Endodermal cell (in vitro differentiated cells): ENCODE results near the gene PLEKHD1. TPM values are rescaled to one million over a fixed set of nuclear protein-coding genes. Genes with fewer than 3 reads are reported as not detected.

Experiments
- DNase-seq: peaks from one replicate; pipeline ENCODE4 v3.0.0-alpha.2; 2017
- H3K27ac ChIP-seq: 2 replicates; pipeline ENCODE4 v1.5.1; 2013; ENCODE audit warnings: mild to moderate bottlenecking, low read depth, low read length, moderate library complexity
- H3K27me3 ChIP-seq: 2 replicates; pipeline ENCODE4 v1.6.1; 2013; ENCODE audit warnings: mild to moderate bottlenecking, low read length, moderate library complexity; ENCODE audit not compliant: insufficient read depth, control insufficient read depth, poor library complexity, severe bottlenecking
- H3K36me3 ChIP-seq: 2 replicates; pipeline ENCODE4 v1.7.0; 2013; ENCODE audit warnings: mild to moderate bottlenecking, low read length, moderate library complexity; ENCODE audit not compliant: control insufficient read depth, insufficient read depth
- H3K4me1 ChIP-seq: one replicate; pipeline ENCODE4 v1.7.0; 2013; ENCODE audit warnings: low read length; ENCODE audit not compliant: control insufficient read depth, insufficient read depth
- H3K4me3 ChIP-seq: 2 replicates; pipeline ENCODE4 v1.5.1; 2013; ENCODE audit warnings: mild to moderate bottlenecking, low read length, moderate library complexity
- H3K9ac ChIP-seq: 2 replicates; pipeline ENCODE4 v1.6.1; 2013; ENCODE audit warnings: mild to moderate bottlenecking, low read length, moderate library complexity; ENCODE audit not compliant: poor library complexity, severe bottlenecking; ENCODE audit errors: extremely low read depth
- H3K9me3 ChIP-seq: 2 replicates; pipeline ENCODE4 v1.6.1; 2013; ENCODE audit warnings: mild to moderate bottlenecking, low read length, moderate library complexity; ENCODE audit not compliant: control insufficient read depth
- H3K27ac Mint-ChIP-seq: 2 replicates; pipeline ENCODE4 v1.8.0; 2020; ENCODE audit warnings: mixed read lengths
- H3K27me3 Mint-ChIP-seq: 2 replicates; pipeline ENCODE4 v1.8.0; 2021; ENCODE audit warnings: mild to moderate bottlenecking, mixed read lengths; ENCODE audit not compliant: insufficient read depth
- H3K36me3 Mint-ChIP-seq: 2 replicates; pipeline ENCODE4 v1.8.0; 2020; ENCODE audit warnings: low read depth, mixed read lengths
- H3K4me1 Mint-ChIP-seq: 2 replicates; pipeline ENCODE4 v1.8.0; 2020; ENCODE audit warnings: mixed read lengths
- H3K4me3 Mint-ChIP-seq: 2 replicates; pipeline ENCODE4 v1.8.0; 2020; ENCODE audit warnings: mild to moderate bottlenecking, moderate library complexity, mixed read lengths
- H3K9me3 Mint-ChIP-seq: 2 replicates; pipeline ENCODE4 v1.8.0; 2020; ENCODE audit warnings: mild to moderate bottlenecking, mixed read lengths
- WGBS, 2 experiments: methylation state at CpG; one replicate each; pipeline versions ENCODE4 v1.1.5 to v1.1.7; 2013; ENCODE audit warnings: missing lambda C conversion rate in 2 of 2, mixed read lengths in 1 of 2; ENCODE audit not compliant: insufficient coverage in 1 of 2, insufficient read length in 1 of 2; 5-methylcytosine and 5-hydroxymethylcytosine counted together
- total RNA-seq, 2 donors: library from RNA; stranded (reverse); fragmentation: NEBNext Ultra II Directional in 1 of 2; extraction: Animal tissue kit (Norgen Biotek cat#: 25700) in 1 of 2; gene quantifications; 2 replicates in 1 of 2; 3 replicates in 1 of 2; pipeline ENCODE4 v1.2.1, GENCODE V29; 2021
- TF ChIP-seq, protein P1 (sequence below): fragments of 200-600 bp; sonication (generic); conservative IDR thresholded peaks from 2 replicates; pipeline ENCODE4 v1.5.0; 2021; ENCODE audit warnings: antibody characterized with exemption, mild to moderate bottlenecking

PLEKHD1 gene
- total RNA-seq, 2 donors from 2014 or later, result 0.11 TPM

DNA sequence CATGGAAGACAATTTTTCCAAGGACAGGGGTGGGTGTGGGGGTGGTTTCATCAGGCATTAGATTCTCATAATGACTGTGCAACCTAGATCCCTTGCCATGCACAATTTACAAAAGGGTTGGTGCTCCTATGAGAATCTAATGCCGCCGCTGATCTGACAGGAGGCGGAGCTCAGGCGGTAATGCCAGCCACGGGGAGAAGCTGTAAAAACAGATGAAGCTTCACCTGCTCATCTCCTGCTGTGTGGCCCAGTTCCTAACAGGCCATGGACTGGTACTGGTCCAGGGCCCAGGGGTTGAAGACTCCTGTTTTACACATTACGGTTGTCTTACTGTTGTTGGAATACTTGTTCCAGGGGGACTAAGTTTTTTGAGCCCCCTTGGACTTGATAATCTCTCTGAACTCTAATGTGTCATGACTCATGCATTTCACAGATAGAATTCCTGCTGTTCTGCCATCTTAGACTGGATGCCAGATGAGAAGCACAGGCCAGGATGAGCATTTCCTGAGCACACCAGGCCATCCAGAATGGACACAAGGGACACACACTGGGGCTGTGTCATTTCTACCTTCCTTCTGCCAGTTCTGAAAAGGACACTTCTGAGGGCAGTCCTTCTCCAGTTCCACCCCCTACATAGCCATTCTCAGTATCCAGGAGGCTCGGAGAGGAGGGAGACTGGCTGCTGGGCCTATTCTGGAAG is 5.8 kb downstream of the PLEKHD1 start:
- Histone ChIP-seq H3K4me1 (peaks cover 3% of the 10 kb centered on the region), H3K27ac (no peak overlapping the region), H3K9ac (no peak overlapping the region), H3K36me3 (no peaks in the 10 kb centered on the region), H3K27me3 (peaks cover 19% of the 10 kb centered on the region), H3K9me3 (no peaks in the 10 kb centered on the region), H3K4me3 (no peak overlapping the region)
- H3K27ac Mint-ChIP-seq, result no peak overlapping the region
- H3K36me3 Mint-ChIP-seq, result no peaks in the 10 kb centered on the region
- H3K9me3 Mint-ChIP-seq, result no peaks in the 10 kb centered on the region
- 91 to 93% methylated on average over 6 to 7 of the region's 7 CpGs for WGBS, 2 experiments
- DNase-seq, result no peak
- TF ChIP-seq, protein P1, sequence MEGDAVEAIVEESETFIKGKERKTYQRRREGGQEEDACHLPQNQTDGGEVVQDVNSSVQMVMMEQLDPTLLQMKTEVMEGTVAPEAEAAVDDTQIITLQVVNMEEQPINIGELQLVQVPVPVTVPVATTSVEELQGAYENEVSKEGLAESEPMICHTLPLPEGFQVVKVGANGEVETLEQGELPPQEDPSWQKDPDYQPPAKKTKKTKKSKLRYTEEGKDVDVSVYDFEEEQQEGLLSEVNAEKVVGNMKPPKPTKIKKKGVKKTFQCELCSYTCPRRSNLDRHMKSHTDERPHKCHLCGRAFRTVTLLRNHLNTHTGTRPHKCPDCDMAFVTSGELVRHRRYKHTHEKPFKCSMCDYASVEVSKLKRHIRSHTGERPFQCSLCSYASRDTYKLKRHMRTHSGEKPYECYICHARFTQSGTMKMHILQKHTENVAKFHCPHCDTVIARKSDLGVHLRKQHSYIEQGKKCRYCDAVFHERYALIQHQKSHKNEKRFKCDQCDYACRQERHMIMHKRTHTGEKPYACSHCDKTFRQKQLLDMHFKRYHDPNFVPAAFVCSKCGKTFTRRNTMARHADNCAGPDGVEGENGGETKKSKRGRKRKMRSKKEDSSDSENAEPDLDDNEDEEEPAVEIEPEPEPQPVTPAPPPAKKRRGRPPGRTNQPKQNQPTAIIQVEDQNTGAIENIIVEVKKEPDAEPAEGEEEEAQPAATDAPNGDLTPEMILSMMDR, result no peak
- no peak overlapping the region for H3K4me3 Mint-ChIP-seq
- H3K4me1 Mint-ChIP-seq, result peaks cover 15% of the 10 kb centered on the region
- peaks cover 59% of the 10 kb centered on the region for H3K27me3 Mint-ChIP-seq

DNA sequence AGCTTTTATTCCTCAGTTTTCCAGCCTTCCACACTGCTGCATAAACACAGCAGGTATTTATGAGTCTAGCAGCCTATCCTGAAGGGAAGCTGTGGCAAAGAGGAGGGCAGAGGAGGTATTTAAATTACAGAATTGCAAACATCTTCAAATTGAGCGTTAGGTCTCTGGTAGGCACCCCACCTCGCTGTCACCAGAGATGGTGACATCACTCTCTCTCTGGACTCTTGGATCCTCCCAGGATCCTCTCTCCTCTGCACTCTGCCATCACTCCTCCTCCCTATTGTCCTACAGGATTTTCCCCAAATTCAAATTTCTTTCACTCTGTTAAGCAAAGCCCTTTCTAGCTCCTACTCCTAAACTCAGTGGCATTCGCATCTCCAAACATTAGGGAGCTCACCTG is 6.7 kb downstream of the PLEKHD1 start:
- Mint-ChIP-seq H3K9me3 (no peaks in the 10 kb centered on the region), H3K36me3 (no peaks in the 10 kb centered on the region), H3K4me1 (peaks cover 15% of the 10 kb centered on the region), H3K27ac (no peak overlapping the region), H3K4me3 (no peak overlapping the region), H3K27me3 (peaks cover 51% of the 10 kb centered on the region)
- Histone ChIP-seq H3K27ac (no peak overlapping the region), H3K4me3 (no peak overlapping the region), H3K36me3 (no peaks in the 10 kb centered on the region), H3K9ac (no peak overlapping the region), H3K4me1 (peaks cover 3% of the 10 kb centered on the region), H3K27me3 (peaks cover 10% of the 10 kb centered on the region), H3K9me3 (no peaks in the 10 kb centered on the region)
- 88 to 97% methylated on average over 3 of the region's 3 CpGs for WGBS, 2 experiments
- DNase-seq, result no peak
- TF ChIP-seq, protein P1, result no peak

DNA sequence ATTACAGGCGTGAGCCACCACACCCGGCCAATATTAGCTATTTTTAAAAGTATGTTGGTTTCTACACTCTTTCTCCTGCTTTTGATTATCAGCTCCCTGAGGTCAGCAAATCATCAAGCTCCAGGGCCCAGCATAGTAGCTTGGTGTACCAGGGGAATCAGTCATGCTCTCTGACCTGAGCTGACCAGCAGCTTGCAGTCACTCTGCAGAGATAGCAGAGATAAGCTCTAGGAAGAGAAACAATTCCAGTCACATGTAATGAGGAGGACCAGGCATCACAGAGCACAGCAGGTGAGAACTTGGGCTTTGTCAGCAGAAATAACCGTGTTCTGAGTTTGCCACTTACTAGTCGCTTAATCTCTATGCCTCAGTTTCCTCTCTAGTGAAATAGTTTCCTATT is 8.5 kb downstream of the PLEKHD1 start:
- no peak overlapping the region for H3K27ac ChIP-seq
- 66 to 84% methylated on average over 2 to 4 of the region's 4 CpGs for WGBS, 2 experiments
- no peak overlapping the region for H3K4me3 ChIP-seq
- H3K4me1 ChIP-seq, result peaks cover 3% of the 10 kb centered on the region
- no peaks in the 10 kb centered on the region for H3K36me3 ChIP-seq
- DNase-seq, result no peak
- H3K9me3 Mint-ChIP-seq, result no peaks in the 10 kb centered on the region
- H3K27ac Mint-ChIP-seq, result no peak overlapping the region
- TF ChIP-seq, protein P1, result no peak
- H3K4me3 Mint-ChIP-seq, result no peak overlapping the region
- no peaks in the 10 kb centered on the region for H3K27me3 ChIP-seq
- no peaks in the 10 kb centered on the region for H3K9me3 ChIP-seq
- no peak overlapping the region for H3K9ac ChIP-seq
- H3K4me1 Mint-ChIP-seq, result peaks cover 7% of the 10 kb centered on the region
- peaks cover 35% of the 10 kb centered on the region for H3K27me3 Mint-ChIP-seq
- no peaks in the 10 kb centered on the region for H3K36me3 Mint-ChIP-seq
